ENCODE results near the gene ZBTB20. TPM values are rescaled to one million over a fixed set of nuclear protein-coding genes. Genes with fewer than 3 reads are reported as not detected.

ZBTB20 gene
- total and polyA plus RNA-seq, 2 donors (not counting 1 experiment from before 2014, with no cell fraction given), result 4.0 to 123 TPM

- ATAC-seq (ENCODE audit: low read depth), result no peak
- no peaks in the 10 kb centered on the region for H4K20me1 ChIP-seq (ENCODE audit: control insufficient read depth, insufficient read depth, low read length, poor library complexity, severe bottlenecking)
- no peak overlapping the region for H3K4me3 Mint-ChIP-seq
- POLR2A ChIA-PET, result no interaction called here
- H3K9me3 ChIP-seq (ENCODE audit: control extremely low read depth in 1 of 3, control insufficient read depth in 2 of 3, insufficient read depth in 1 of 3, low read length in 2 of 3), result no peaks in the 10 kb centered on the region
- H3K36me3 ChIP-seq (replicated peaks in 1 of 2; ENCODE audit: control extremely low read depth in 1 of 2, control insufficient read depth in 1 of 2, extremely low read depth in 1 of 2, insufficient read depth in 2 of 2, low read length in 1 of 2), result peaks cover 3 to 5% of the 10 kb centered on the region in 2 experiments
- WGBS (ENCODE audit: insufficient coverage), result no CpG with 5 or more reads among the region's 1 CpG
- no peak for TF ChIP-seq CTCF (IDR thresholded peaks at IDR 0.05)
- TF ChIP-seq EZH2 (IDR thresholded peaks at IDR 0.05; ENCODE audit: borderline replicate concordance, insufficient read depth, low read depth, low read length, poor library complexity, severe bottlenecking), result no peak
- no peak overlapping the region for H3K9ac ChIP-seq (ENCODE audit: low read length)
- no peaks in the 10 kb centered on the region for H3K79me2 ChIP-seq (ENCODE audit: control insufficient read depth, insufficient read depth, low read length)
- no peak overlapping the region for H3K27ac Mint-ChIP-seq
- no peaks in the 10 kb centered on the region for H3K4me1 ChIP-seq (ENCODE audit: control insufficient read depth in 2 of 2, insufficient read depth in 2 of 2, low read length in 2 of 2)
- intact Hi-C loops (cut with micrococcal nuclease), result no loop called here
- H3K4me3 ChIP-seq (ENCODE audit: control extremely low read depth in 1 of 5, extremely low read depth in 1 of 5, insufficient read depth in 1 of 5, low read depth in 2 of 5, low read length in 4 of 5), result no peak overlapping the region
- CTCF ChIA-PET, result no interaction called here
- no peaks in the 10 kb centered on the region for H3K27me3 ChIP-seq (replicated peaks in 1 of 4; ENCODE audit: control extremely low read depth in 1 of 4, control insufficient read depth in 3 of 4, insufficient read depth in 4 of 4, low read length in 3 of 4)
- H3K4me1 Mint-ChIP-seq, result no peaks in the 10 kb centered on the region
- H3K27ac ChIP-seq (ENCODE audit: low read length in 2 of 2), result no peak overlapping the region
- H3K9me3 Mint-ChIP-seq (ENCODE audit: insufficient read depth), result no peaks in the 10 kb centered on the region
- H2AFZ ChIP-seq (ENCODE audit: insufficient read depth, low read depth, low read length, poor library complexity, severe bottlenecking), result no peak overlapping the region
- DNase-seq, result no peak
- no peak overlapping the region for H3K4me2 ChIP-seq (replicated peaks; ENCODE audit: low read depth, low read length, poor library complexity, severe bottlenecking)
- H3K27me3 Mint-ChIP-seq, result no peaks in the 10 kb centered on the region
Measured at GRCh38 chr3:114967168-114967567, 179.9 kb downstream of the ZBTB20 start.

- Histone ChIP-seq H3K79me2 (ENCODE audit: control insufficient read depth, insufficient read depth, low read length) (no peaks in the 10 kb centered on the region), H3K4me2 (replicated peaks; ENCODE audit: low read depth, low read length, poor library complexity, severe bottlenecking) (no peak overlapping the region), H3K9me3 (ENCODE audit: control extremely low read depth in 1 of 3, control insufficient read depth in 2 of 3, insufficient read depth in 1 of 3, low read length in 2 of 3) (no peaks in the 10 kb centered on the region), H4K20me1 (ENCODE audit: control insufficient read depth, insufficient read depth, low read length, poor library complexity, severe bottlenecking) (no peaks in the 10 kb centered on the region), H3K4me3 (ENCODE audit: control extremely low read depth in 1 of 5, extremely low read depth in 1 of 5, insufficient read depth in 1 of 5, low read depth in 2 of 5, low read length in 4 of 5) (no peak overlapping the region), H3K4me1 (ENCODE audit: control insufficient read depth in 2 of 2, insufficient read depth in 2 of 2, low read length in 2 of 2) (no peaks in the 10 kb centered on the region), H3K9ac (ENCODE audit: low read length) (no peak overlapping the region), H3K36me3 (replicated peaks in 1 of 2; ENCODE audit: control extremely low read depth in 1 of 2, control insufficient read depth in 1 of 2, extremely low read depth in 1 of 2, insufficient read depth in 2 of 2, low read length in 1 of 2) (peaks cover 0 to 6% of the 10 kb centered on the region in 2 experiments), H3K27ac (ENCODE audit: low read length in 2 of 2) (no peak overlapping the region), H3K27me3 (replicated peaks in 1 of 4; ENCODE audit: control extremely low read depth in 1 of 4, control insufficient read depth in 3 of 4, insufficient read depth in 4 of 4, low read length in 3 of 4) (no peaks in the 10 kb centered on the region), H2AFZ (ENCODE audit: insufficient read depth, low read depth, low read length, poor library complexity, severe bottlenecking) (no peak overlapping the region)
- POLR2A ChIA-PET, result no interaction called here
- H3K4me1 Mint-ChIP-seq, result peaks cover 9% of the 10 kb centered on the region
- no peaks in the 10 kb centered on the region for H3K27me3 Mint-ChIP-seq
- no peak overlapping the region for H3K4me3 Mint-ChIP-seq
- intact Hi-C loops (cut with micrococcal nuclease), result no loop called here
- ATAC-seq (ENCODE audit: low read depth), result no peak
- no peak for DNase-seq
- TF ChIP-seq EZH2 (IDR thresholded peaks at IDR 0.05; ENCODE audit: borderline replicate concordance, insufficient read depth, low read depth, low read length, poor library complexity, severe bottlenecking) (no peak), CTCF (IDR thresholded peaks at IDR 0.05) (no peak)
- H3K9me3 Mint-ChIP-seq (ENCODE audit: insufficient read depth), result no peaks in the 10 kb centered on the region
- H3K27ac Mint-ChIP-seq, result no peak overlapping the region
- no CpG with 5 or more reads among the region's 2 CpGs for WGBS (ENCODE audit: insufficient coverage)
- CTCF ChIA-PET, result no interaction called here
Measured at GRCh38 chr3:114962189-114962588, 184.9 kb downstream of the ZBTB20 start.

Measured in B cell (primary cell).